SW480 (cell line): ENCODE measurements around the gene SFXN1.
"Not testable (repeated sequence)": the region's sequence is repeated elsewhere in the genome, so short reads cannot be mapped to it uniquely, and the experiment has no call there.

Source experiments
- DNase-seq: peaks from one replicate; pipeline ENCODE4 v3.0.0-alpha.2; 2016; ENCODE audit warnings: low spot score

The SFXN1 gene, protein sequence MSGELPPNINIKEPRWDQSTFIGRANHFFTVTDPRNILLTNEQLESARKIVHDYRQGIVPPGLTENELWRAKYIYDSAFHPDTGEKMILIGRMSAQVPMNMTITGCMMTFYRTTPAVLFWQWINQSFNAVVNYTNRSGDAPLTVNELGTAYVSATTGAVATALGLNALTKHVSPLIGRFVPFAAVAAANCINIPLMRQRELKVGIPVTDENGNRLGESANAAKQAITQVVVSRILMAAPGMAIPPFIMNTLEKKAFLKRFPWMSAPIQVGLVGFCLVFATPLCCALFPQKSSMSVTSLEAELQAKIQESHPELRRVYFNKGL

DNA sequence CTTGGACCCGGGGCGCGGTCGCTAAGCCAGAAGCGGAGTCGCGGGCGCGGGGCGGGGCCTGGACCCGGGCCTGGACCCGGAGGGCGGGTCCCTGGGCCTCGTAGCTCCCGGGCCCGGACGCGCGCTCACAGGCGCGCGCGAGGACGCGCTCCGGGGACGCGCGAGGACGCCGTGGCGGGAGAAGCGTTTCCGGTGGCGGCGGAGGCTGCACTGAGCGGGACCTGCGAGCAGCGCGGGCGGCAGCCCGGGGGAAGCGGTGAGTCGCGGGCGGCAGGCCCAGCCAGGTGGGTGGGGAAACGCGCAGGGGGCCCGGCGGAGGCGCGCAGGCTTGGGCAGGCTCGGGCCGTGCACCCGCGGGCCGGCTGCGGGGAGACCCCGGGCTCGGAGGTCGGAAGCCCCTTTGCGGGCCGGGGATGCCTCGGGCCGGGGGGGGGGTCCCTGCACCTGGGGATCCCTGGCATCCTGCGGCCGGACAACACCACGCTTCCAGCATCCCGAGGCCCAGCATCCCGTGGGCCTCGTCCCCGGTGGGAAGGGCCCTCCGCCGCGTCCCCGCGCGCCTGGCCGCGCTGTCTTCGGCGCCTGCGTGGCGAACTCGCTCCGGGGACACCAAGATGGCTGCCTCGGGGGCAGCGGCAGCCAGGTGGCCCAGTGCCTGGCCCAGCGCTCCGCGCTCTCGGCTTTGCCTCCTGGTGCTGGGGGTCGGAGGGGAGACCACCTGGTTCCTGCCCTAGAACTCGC lies at the start of gene SFXN1:
TSS of gene SFXN1 (plus strand) at position 177 of the 741 bp plus-strand sequence. CDS start 13,544 bp downstream, outside the sequence.
- DNase-seq: peak; percentile 61

DNA sequence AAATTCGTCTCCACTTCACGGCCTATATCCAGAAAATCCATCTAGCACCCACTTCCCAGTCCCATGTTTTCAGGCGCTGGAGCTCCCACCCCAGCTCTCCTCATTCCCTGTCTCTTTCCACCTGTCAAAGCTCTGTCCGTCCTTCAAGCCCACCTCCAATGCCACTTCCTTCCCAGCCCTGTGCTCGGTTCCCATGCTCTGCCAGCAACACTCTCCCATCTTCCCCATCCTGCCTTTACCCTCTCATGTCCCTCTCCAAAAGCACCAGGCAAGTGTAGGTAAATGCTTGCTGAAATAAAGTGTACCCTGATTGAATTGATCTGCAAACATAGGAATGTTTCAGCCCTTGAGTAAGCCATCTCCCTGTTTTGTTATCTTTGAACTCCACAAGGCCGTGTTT lies 43.6 kb upstream of the SFXN1 start:
- DNase-seq: no peak

DNA sequence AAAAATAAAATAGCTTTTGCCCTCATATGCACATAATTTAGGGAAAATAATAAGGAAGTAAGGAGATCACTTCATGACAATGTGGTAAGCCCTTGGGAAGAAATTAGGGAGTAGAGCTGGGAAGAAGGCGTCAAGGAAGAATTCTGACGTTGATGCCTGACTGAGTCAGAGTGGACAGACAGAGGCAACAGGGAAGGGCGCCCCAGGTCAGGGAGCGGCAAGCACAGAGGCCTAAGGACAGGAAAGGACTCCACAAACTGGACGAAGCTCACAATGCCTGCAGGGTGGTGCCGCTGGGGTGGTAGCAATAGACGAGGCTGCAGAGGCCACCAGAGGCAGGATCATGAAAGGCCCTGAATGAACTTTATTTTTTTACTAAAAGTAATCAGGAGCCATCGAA lies 42.0 kb upstream of the SFXN1 start:
- no peak for DNase-seq

DNA sequence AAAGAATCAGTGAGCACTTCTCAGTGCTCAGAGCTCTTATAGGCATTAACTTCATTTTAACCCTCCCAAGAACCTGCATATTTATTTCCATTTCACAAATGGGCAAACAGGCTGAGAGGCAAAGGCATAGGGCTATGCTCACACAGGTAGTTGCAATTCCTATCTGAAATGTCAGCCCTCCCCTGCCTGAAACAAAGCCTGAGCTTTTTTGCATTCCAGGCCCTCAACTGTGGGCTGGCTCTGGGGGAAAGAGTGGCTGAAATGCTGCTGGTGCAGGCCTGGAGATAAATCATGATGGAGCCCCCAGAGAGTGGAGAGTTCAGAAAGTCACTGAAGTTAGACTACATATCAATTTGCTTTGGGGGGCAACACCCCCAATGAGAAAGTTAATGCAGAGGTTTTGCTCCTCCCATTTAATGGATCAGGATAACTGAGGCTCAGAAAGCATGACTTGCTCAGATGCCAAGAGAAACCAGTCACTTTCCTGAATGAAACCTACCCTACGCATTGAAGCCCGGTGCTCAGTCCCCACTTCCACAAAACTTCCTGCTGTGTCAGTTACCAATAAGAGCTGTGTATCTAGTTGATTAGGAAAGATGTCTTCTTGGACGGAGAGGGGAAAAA lies 40.0 kb upstream of the SFXN1 start:
- DNase-seq: no peak

DNA sequence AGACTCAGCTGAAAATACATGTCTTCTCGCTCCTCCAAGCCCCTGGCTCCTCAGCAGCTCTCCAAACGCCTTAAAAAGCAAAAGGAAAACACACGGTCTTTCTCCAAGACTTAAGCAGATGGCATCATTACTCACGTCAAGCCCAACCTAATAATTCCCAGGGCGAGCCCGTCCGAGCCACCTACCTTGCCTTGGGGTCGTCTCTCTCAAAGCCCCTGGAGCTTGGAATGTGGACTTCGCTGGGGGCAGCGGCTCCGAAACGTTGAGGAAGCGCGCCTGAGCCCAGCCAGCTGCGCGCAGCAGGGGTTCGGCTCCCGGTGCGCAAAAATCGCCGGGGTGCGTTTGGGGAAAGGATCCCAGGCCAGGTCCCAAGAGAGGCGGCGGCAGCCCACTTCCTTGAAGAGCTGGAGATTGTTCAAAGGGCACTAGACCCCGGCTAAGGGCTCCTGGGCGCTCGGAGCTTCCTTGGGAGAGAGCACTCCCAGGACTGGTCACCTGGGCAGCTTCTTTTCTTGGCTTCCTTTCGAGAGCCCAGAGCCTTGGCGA lies 34.8 kb upstream of the SFXN1 start:
- DNase-seq: no peak

DNA sequence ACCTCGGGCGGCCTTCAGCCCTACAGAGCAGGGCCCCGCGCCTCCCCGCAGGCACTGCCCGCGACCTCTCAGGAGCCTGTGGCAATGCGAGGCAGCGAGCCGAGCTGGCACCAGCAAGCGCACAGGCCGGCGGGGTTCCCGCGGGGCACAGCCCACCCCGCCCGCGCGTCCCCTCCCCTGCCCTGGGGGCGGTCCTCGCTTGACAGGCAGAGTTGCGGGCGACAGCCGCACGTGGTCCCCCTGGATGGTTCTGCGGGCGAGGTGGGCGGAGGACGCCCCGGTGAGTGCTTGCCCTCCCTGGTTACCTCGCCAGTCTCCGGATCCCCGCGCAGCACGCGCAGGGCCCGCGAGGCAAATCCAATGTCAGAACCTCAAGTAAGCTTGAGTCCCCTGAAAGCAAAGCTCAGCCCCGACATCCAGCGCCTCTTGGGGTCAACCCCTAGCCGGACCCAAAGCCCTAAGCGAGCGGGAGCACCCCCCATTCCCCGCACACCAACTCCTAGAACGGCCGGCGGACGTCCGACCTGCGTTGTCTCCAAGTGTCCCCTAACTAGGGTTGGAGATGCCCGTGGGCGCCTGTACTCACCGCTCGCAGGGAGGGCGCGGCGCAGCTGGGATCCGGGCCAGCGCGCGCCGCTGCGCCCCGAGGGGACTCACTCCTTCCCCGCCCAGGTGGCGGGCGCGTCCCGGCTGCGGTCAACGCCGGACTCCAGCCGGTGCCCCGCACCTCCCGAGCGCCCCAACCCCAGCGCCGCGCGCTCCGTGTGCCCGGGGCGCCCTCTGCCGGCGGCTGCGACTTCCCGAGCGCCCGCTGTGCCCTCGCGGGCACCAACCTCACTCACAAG lies 34.1 kb upstream of the SFXN1 start, which contains the start of gene DRD1:
TSS of gene DRD1 (minus strand) at position 123 of the 845 bp plus-strand sequence. CDS start 1,083 bp downstream, outside the sequence.
- DNase-seq: peak; percentile 13

DNA sequence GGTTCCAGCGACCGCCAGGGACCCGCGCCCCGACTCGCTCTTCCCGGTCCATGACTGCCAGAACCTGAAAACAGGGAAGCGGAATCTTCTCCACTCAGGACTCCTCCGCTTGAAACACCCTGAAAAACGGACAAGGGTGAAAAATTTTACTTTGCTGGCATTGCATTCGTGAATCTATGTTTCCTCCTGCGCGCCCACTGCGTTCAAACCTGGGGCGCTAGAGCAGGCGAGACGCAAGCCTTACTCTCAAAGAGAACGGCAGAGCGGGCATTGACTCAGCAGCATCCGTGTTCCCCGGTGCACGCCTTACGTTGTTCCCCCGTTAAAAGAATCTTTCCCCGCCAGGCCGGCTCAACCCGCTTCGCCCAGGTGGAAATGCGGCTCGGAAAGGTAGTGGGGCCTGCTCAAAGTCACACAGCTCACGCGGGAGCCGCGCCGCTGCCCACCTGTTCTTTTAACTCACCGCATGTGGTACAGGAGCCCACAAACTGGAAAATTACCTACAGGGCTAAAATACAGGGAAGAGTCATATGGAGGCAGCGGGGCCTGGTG lies 33.4 kb upstream of the SFXN1 start:
- no peak for DNase-seq

DNA sequence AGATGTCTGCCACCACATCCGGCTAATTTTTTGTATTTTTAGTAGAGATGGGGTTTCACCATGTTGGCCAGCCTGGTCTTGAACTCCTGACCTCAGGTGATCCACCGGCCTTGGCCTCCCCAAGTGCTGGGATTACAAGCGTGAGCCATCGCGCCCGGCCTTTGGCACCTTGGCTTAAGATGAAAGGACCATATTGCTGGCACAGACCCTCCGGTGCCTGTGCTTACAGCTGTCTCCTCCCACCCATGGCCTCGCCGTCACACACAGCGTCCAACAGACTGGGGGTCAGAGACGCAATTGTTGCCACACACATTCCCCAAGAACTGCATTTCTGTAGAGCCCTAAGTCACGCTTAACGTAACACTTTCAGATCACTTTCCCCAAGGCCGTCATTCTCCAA lies 32.0 kb upstream of the SFXN1 start:
- not testable (repeated sequence) for DNase-seq

DNA sequence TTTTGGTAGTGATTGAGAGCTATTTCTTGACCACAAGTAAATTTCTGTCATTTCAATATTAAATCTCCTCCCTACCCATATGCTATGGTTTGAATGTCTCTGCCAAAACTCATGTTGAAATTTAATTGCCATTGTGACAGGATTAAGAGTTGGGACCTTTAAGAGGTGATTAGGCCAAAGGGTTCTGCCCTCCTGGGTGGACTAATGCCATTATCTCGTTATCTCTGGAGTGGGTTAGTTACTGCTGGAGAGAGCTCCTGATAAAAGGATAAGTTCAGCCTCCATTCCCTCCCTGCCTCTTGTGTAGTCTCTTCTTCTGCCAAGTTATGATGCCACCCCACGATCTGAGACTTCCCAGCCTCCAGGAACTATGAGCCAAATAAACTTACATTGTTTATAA lies 30.8 kb upstream of the SFXN1 start:
- DNase-seq: no peak

DNA sequence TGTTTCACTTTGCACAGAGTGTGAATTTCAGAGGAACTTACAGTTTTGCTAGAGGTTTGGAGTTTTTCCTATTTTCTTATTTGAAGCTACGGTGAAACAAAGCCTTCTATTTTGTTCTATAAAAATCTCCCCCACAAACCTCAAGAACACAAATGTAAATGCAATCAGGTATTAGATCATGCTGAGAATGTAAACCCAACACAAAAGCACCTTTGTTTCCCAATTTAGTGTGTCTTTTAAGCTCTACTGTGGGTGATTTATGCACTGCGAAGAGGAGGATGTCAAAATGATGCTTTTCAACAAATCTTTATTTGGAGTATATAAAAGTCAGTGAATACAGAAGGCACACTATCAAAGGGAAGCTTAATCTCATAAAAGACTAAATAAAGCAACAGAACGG lies 30.1 kb upstream of the SFXN1 start:
- peak; percentile 21 for DNase-seq

DNA sequence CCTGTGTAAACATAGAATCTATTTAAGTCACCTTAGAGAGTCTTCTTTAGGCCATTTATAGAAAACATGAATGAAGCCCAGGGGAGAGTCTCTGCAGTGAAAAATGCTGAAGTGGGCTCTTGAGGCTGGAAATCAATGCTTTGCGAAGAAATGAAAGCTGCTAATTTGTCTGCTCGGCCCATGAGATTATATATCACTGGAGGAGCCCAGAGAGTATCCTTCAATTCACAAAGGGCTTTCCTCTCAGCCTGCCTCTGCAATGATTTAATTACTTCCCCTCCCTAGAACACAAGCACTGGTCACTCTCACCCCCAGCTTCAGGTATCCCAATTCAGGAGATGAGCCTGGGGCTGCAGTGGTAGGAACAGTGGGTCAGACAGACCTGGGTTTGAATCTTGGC lies 26.2 kb upstream of the SFXN1 start:
- DNase-seq: no peak

DNA sequence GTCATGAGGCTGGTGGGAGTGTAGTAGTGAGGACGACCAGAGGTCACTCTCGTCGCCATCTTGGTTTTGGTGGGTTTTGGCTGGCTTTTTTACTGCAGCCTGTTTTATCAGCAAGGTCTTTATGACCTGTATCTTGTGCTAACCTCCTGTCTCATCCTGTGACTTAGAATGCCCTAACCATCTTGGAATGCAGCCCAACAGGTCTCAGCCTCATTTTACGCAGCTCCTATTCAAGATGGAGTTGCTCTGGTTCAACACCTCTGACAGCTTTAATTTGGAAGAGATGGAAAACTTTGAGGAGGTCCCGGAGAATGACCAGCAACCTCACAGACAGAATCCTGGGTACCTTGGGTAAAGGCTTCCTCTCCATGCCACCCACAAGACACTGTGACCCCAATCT lies 24.0 kb upstream of the SFXN1 start:
- not testable (repeated sequence) for DNase-seq

DNA sequence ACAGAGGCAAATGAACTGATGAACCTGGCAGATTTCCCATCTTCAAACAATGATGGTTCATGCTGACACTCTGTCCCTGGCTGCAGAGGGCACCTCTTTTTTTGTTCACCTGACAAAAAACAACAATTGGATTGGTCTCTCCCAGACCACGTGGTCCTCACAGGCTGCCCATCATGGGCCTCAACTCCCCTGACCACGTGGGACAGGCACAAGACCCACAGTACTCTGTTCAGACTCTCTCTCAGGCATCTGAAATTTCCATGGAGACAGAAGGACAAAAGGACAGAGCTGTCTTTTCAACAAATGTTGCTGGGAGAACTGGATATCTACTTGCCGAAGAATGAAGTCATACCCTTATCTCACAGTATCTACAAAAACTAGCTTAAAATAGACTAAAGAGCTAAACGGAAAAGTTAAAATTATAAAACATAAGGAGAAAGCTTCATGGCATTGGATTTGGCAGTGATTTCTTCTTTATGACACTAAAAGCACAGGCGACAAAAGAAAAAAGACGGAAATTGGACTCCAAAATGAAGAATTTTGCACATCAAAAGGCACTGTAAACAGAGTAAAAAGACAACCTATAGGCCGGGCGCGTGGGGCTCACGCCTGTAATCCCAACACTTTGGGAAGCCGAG lies 22.1 kb upstream of the SFXN1 start:
- DNase-seq: no peak

DNA sequence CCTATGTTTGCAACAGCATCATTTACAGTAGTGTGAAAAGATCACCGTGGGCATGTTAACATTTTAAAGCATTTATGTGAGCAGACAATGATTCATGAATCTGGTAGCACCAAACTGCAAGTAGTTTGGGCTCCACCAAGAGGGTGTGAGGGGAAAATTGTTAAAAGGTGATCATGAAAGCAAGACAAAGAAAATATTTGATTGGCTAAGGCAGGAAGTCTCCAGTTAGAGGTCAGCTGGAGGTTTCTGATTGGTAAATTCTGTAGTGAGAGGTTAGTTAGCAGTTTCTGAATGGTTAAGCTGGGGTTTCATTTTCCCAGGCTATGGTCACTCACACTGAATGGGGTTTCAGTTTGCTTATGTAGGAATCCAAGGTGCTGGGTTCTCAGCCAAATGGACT lies 20.9 kb upstream of the SFXN1 start:
- DNase-seq: peak; percentile 59

DNA sequence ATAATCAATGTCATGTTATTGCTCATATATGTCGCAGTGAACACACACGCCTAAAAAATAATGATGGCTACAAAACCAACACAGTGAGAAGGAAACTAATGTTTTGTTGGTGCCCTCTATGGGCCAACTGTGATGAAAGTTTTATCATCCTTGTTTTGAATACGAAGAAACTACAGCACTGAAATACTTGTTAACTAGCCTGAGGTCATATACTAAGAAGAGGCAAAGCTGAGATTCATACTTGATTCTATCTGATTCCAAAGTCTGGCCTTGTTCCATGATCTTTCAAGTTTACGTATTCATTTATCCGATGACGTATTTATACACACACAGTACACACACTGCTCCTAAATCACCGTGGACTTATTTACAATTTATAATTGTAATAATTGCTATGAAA lies 18.2 kb upstream of the SFXN1 start:
- peak; percentile 48 for DNase-seq

DNA sequence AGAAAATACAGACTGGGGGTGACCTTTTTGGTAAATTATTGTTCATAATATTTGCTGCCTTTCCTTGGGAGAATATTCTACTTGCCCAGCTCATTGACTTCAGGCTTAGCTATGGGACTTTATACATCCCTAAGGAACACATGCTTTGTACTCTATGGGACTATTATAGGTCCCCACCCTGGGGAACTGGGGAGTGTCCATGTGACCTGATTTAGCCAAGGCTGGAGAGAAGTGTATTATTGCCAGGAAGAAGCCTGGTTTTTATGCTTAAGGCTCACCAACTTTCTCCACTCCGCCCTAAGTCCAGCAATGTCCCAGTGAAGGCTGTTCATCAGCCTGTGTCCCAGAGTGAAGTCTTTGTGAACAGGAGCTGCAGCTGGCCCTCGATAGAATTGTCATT lies 17.8 kb upstream of the SFXN1 start:
- no peak for DNase-seq

DNA sequence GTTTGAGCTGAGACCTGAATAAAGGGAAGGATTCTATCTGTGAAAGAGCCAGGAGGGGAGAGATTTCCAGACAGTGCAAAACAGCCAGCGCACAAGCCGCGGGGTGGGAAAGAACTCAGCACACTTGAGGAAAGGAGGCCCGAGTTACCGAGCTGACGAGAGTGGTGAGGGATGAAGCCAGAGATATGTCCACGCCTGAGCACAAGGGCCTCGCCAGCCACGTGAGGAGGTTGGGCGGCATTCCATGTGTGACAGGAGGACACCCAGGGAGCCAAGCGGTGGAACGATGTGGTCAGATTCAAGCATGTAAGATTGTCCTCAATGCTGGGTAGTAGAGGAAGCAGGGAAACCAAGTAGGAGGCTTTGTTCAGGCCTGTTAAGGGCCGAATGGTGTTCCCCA lies 17.0 kb upstream of the SFXN1 start:
- no peak for DNase-seq

DNA sequence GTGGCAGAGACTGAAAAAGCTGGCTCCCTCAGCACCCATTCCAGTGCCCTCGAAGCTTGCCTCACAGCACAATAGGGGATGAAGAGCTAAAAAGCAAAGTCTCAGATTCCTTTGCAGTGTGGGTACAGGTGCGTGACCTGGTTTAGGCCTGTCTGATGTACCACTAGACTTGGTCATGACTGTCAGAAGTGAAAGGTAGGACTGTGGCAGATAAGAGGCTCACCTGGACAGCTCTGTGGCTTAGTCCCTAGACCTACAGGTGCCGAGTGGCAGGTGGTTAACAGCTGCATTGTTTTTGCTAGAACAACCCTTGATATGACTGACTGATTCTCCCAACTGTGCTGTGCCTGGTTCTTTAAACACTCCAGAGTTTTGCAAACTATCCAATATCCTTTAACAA lies 14.7 kb upstream of the SFXN1 start:
- no peak for DNase-seq

DNA sequence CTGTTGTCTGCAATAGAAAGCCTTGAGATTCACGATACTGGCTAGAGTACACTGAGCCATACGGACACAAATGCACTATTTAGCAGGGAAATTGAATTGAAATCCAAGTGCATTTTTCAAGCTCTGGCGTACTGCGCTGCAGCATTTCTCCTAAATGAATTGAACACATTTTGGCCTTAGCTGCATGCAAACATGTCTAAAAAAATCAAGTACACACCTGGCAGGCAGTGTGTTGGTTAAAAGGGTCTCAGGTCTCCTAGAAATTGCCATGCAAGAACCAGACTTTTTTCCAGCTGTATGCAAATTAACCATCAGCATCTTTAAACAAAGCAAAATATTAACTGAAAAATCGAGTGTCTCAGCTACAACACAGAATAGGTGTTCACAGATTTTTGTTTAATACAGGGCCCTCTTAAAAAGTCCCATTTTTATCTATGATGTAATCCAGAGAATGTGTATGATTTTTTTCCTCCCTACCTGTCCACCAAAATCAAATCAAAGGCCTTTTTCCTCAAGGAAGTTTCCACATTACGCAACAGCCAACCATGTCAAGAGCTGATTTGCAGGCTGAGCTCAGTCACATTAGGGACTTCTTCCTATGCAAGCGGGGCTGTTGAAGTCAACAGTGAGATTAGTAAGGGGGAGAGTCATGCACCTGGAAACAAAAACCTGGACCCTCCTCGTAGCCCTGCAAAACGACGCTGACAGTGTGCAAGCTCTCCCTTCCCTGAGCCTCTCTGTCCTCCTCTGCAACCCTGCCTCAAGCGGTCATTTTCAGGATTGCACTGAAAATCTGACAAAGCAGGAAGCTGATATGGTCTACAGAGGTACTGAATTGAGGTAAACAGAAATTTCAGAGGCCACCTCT lies 14.1 kb upstream of the SFXN1 start:
- DNase-seq: peak; percentile 65

DNA sequence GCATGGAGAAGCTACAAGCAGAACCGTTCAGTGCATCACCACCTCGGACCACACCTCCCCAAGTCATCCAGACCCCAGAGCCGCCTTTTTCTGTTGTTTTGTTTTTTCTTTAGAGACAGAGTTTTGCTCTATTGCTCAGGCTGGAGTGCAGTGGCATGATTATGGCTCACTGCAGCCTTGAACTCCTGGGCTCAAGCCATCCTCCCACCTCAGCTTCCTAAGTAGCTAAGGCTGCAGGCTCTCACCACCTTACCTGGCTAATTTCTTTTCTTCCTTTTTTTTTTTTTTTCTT lies 13.5 kb upstream of the SFXN1 start:
- no peak for DNase-seq
